Midbrain (tissue), 1 donor: ENCODE measurements around the gene NUDT19.
"Not testable (repeated sequence)": the region's sequence is repeated elsewhere in the genome, so short reads cannot be mapped to it uniquely, and the experiment has no call there.

Experiments
- DNase-seq: peaks from one replicate; lab custom pipeline; 2025; lab: John Stamatoyannopoulos, UW

NUDT19 gene

DNA sequence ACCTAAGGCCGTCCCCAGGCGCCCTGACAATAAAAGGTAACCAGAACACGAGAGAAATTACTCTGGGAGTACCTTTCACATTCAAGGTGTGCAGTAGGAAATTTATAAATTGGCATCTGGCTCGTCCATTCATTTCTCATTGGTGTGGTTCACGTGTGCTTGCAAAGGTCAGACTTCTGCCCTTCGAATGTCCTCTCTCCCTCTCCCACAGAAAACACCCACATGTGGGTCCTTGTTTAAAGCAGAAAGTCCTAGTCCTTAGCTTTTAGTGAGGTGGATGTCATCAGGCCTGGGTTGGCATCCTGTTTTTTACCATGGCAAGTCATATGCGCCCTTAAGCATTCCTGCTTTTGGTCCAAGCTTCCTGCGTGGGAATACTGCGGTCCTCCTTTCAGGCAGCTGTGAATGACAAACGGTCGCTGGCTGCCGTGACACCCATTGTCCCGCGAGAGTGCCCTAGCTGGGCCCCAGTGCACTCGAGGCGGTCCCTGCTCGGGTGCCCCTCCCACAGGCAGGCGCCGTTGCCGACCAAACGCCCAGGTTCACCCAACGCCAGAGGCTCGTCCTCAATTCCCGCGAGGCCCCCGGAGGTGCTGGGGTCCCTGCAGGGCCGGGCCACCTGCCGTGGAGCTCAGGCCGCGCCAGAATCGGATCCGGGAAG lies at the start of gene NUDT19:
NUDT19 (plus strand) TSS at position 531 of the 661 bp plus-strand sequence. CDS start 140 bp downstream, outside the sequence.
- peak; percentile 86 for DNase-seq

- no peak for DNase-seq
Measured at GRCh38 chr19:32642771-32643170, 48.9 kb upstream of the NUDT19 start.

DNA sequence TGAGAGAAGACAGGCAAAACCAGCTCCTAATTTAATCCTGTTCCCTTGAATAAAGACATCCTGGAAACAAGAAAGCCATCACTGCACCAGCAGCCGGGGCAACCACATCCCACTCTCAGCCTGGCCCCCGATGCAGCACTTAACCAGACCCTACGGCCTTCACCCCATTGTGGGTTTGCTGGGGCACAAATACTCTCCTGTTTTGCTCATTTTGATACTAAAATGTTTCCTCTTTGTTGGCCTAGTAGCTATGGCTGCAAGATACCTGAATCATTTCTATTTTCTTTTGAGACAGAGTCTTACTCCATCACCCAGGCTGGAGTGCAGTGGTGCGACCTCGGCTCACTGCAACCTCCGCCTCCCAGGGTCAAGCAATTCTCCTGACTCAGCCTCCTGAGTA lies 45.1 kb upstream of the NUDT19 start:
- DNase-seq, result no peak

DNA sequence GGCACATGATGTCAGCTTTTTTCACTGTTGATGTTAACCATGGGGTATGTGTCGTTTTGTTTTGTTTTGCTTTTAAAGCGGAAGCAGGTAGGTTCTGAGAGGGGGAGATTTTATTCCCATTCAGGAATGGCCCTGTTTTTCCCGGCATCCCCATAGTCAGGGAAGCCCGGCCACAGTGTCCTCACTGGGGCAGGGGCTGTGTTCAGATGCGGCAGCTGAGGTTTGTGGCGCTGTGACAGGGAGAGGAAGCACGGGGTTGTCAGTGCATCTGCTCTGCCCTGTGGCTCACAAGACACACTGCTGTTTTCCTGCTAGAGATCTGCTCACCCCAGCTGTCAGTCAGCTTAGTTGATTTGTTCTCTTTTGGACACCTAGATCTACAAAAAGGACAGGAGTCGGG lies 44.3 kb upstream of the NUDT19 start:
- DNase-seq, result no peak

GRCh38 chr19:32649751-32650150 lies 41.9 kb upstream of the NUDT19 start:
- DNase-seq, result peak; percentile 4

DNA sequence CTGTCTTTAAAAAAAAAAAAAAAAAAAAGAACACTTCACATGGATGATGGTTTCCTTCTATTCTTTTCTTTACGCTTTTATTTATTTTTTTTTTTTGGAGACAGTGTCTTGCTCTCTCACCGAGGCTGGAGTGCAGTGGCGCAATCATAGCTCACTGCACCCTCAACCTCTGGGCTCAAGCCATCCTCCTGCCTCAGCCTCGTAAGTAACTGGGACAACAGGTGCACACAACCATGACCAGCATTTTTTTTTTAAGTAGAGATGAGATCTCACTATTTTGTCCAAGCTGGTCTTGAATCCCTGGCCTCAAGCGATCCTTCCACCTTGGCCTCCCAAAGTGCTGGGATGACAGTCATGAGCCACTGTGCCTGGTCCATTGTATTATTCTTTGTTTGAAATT lies 41.0 kb upstream of the NUDT19 start:
- no peak for DNase-seq

DNA sequence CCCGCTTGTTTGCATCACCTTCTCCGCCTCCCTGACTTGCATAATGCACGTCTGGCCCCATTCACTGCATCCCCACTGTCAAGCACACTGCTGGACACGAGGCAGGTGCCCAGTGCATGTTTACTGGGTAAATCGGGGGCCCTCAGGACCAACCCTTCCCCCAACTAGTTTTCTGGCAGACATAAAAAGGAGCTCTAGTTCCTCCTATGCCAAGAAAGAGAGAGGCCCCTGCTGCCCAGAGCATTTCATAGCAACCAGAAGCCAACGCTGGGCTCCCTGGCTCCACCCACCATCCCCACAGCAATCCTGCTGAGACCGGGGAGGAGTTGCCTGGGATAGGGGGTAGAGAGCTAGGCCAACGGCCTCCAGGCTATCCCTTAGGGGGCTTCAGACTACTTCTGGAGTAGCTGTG lies 39.9 kb upstream of the NUDT19 start:
- peak; percentile 70 for DNase-seq

GRCh38 chr19:32652331-32652730 lies 39.3 kb upstream of the NUDT19 start:
- DNase-seq, result not testable (repeated sequence)

DNA sequence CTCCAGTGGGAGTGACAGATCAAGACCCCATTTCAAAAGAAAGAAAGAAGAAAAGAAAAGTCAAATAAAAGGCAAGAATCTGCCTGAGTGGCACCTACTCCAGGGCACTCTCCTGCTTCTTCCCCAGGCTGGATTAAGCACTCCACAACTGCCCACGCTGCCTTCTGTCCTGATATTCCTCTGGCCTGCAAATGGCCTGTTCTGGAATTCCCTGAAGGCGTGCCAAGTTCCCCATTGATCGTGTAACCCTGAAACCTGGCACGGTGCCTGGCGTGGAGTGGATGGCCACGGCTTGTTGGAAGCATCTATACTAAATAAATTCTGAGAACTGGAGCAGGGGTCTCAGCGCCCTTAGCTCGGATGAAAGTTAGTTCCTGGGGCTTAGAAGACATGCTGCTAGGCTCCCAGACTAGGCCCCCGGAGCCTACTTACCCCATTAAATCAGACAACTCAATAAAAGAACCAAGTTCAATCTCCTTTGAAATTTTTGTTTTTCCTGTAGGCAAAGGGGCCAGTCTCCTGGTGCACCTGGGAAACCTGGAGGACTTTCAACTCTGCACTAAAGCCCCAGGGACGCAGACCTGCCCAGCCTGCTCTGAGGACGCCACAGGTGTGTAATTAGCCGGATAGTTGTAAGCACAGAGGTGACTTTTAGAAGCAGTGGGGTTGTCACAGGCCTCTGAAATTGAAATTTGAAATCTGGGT lies 38.6 kb upstream of the NUDT19 start:
- DNase-seq, result peak; percentile 31

- DNase-seq, result no peak
Measured at GRCh38 chr19:32653599-32653915, 38.1 kb upstream of the NUDT19 start.

- not testable (repeated sequence) for DNase-seq
Measured at GRCh38 chr19:32656379-32656778, 35.2 kb upstream of the NUDT19 start.

- no peak for DNase-seq
Measured at GRCh38 chr19:32658075-32658474, 33.5 kb upstream of the NUDT19 start.

GRCh38 chr19:32658527-32658926 lies 33.1 kb upstream of the NUDT19 start:
- DNase-seq, result no peak

- no peak for DNase-seq
Measured at GRCh38 chr19:32661318-32661717, 30.3 kb upstream of the NUDT19 start.

- DNase-seq, result no peak
Measured at GRCh38 chr19:32662186-32662585, 29.4 kb upstream of the NUDT19 start.

GRCh38 chr19:32666084-32666483 lies 25.5 kb upstream of the NUDT19 start:
- no peak for DNase-seq

GRCh38 chr19:32669310-32669709 lies 22.3 kb upstream of the NUDT19 start:
- DNase-seq, result no peak

DNA sequence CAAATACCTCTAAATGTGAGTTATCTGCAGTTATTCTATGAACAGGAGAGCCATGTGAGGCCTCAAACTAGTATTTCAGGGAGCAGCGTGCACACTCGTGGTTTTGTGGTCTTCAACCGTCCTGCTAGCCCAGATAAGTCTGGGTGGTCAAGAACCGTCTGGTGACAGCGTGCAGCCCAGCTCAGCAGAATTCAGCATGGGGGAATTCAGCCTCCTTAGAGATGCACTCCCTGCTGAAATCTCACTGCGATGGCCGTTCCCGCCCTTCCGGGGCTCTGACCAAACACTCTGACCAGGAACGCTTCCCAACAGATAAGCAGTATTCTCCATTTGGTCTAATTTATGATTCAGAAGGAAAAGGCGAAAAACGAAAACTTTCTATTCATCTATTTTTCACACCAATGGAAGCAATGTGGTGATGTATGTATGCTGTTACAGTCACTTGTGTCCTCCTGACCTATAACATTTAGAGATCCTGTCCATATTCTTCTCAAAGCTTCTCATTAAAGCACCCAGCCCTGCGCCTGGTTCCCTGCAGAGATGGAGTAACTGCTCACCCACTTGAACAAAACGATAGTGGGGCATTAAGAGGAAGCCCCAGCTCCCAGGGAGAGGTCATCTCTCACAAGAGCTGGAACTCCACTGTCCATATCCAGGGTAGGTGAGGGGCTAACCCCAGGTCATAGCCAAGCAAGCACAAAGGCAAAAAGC lies 19.6 kb upstream of the NUDT19 start:
- no peak for DNase-seq

- no peak for DNase-seq
Measured at GRCh38 chr19:32672841-32673240, 18.8 kb upstream of the NUDT19 start.

DNA sequence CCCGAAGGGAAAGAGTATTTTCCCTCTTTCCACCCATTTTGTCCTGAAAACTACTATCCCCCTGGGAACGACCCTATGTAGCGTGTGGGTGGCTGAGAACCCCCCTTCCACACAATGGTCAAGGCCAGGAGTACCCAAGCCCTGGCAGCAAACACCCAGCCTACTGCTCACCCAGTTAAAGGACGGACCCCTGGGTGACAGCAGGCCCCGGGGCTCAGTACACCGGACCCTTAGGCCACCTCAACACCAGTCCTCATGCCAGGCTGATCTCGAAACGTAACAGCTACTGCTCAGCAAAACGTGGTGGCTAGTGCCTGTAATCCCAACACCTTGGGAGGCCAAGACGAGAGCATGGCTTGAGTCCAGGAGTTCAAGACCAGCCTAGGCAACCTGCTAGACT lies 18.0 kb upstream of the NUDT19 start:
- no peak for DNase-seq

DNA sequence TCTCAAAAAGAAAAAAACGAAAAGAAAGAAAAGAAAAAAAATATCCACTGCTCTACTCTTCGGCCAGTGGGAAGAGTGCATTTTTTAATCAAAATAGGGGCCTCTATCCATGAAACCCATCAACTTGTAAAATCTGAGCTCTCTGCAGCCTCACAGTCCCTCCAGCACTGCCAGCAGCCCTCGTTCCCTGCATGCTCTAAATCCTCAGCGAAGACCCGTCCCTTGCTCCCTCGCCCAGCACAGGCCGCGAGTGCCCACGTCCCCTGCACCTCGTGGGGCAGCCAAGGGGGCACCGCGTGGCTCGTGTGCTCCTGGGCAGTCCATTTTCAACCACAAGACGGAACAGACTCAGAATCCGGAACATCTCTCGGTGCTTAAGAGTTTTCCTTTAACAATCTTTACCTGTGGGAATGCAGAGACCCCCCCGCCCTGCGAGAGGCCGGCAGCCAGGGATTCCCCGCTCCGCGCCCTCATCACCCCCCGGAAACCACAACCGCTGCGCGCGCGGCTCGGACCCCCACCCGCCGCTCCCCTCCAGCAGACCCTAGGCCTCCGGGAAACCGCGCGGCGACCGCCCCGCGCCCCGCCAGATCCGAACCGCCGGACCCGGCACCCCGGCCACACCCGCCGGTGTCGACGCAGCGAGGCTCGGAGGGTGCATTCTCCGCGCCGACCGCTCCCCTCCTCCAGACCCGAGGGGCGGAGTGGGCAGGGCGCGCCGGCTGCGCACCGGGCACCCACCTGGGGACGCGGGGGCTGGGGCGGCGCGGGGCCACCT lies 17.3 kb upstream of the NUDT19 start:
- DNase-seq, result peak; percentile 4

DNA sequence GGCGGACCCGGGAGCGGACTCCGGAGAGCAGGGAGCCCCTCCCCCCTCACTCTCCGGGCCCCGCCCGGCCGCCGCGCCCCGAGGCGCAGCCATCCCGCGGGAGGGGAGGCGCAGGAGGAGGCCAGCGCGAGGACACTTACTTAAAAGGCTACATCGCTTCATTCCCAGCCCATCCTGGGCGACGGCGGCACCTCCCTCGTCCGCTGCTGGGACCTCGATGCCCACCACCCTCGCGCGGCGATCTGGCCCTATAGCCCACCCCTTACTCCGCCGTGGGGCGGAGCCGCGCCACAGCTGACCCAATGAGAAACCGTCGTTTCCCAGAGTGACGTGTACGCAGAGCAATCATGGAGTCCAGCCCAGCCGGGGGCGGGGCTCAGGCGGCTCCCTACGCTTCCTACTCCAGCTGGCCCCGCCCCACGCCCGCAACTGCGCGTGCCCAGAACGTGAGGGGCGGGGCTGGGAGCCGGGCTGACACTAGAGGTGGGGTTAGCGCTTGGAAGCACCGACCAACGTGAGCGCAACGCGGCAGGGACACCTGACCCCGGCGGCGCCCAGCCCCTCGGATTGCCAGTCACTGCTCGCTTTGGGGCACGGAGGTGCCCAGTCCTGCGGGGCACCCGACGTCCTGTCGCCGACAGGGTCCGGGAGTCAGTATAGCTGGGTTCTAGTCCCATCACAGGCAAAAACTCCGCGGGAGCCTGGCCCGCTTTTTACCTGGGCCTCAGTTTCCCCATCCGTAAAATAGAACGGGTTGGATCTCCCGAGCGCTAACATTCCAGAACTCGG lies 16.5 kb upstream of the NUDT19 start, which contains the start of gene ANKRD27:
ANKRD27 (minus strand) TSS at position 250 of the 789 bp plus-strand sequence. CDS start 16,165 bp downstream, outside the sequence.
- DNase-seq, result peak; percentile 99
